PFSK-1 (cell line): ENCODE data around the gene SHFL.

ENCODE experiments used
- POLR2AphosphoS5 ChIP-seq: IDR thresholded peaks from 2 replicates; pipeline ENCODE4 v1.6.1; 2012; ENCODE audit warnings: low read depth, mild to moderate bottlenecking, control low read depth, low read length, moderate library complexity
- REST ChIP-seq, 2 experiments: IDR thresholded peaks; 2 replicates each; pipeline versions ENCODE4 v1.6.1 to v1.8.0; 2011 to 2012; ENCODE audit warnings: low read depth in 2 of 2, low read length in 2 of 2, control low read depth in 1 of 2, inconsistent platforms in 1 of 2, mild to moderate bottlenecking in 1 of 2, moderate library complexity in 1 of 2; ENCODE audit not compliant: insufficient read depth in 1 of 2
- SIN3A ChIP-seq: IDR thresholded peaks from 2 replicates; pipeline ENCODE4 v1.6.1; 2012; ENCODE audit warnings: mild to moderate bottlenecking, low read length, moderate library complexity, borderline replicate concordance; ENCODE audit not compliant: insufficient read depth

DNA sequence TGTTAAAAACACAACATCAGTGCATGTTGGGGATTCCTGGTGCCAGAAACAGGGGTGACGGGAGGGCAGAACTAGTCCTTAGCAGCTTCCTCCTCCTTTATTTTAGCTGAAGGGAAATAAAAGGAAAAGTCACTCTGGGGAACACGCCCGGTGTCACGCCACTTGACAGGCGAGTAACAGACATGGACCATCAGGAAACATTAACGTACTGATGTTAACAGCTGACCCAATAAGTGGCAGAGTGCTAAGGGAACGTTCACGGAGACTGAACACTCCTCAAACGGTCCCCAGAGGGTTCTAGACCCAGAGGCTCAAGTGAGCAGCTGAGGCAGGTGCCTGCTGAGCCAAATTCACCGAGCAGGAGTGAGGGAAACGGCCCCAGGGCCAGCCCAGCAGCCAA lies 47.5 kb downstream of the SHFL start:
- no peak for TF ChIP-seq REST (IDR thresholded peaks at IDR 0.05; ENCODE audit: insufficient read depth in 1 of 2, low read depth in 2 of 2, low read length in 2 of 2)
- TF ChIP-seq SIN3A, result no peak
- no peak for TF ChIP-seq POLR2AphosphoS5
